HG03469 (cell line): ENCODE results near the gene COL17A1.

ENCODE experiments used
- ATAC-seq: cut with Tn5 transposase; IDR thresholded peaks from one replicate; pipeline ENCODE4 v1.9.1; 2021; ENCODE audit warnings: mild to moderate bottlenecking, moderate library complexity, moderate number of reproducible peaks; ENCODE audit not compliant: unreplicated experiment

The COL17A1 gene

GRCh38 chr10:104098358-104098925 is 12.8 kb upstream of the COL17A1 start:
- ATAC-seq, result no peak

- ATAC-seq, result no peak
Measured at GRCh38 chr10:104096692-104097091, 11.0 kb upstream of the COL17A1 start.

GRCh38 chr10:104092749-104093148 is 7.1 kb upstream of the COL17A1 start:
- ATAC-seq, result no peak

GRCh38 chr10:104090611-104091010 is 4.9 kb upstream of the COL17A1 start:
- no peak for ATAC-seq

GRCh38 chr10:104089621-104090020 is 3.9 kb upstream of the COL17A1 start:
- no peak for ATAC-seq

- ATAC-seq, result no peak
Measured at GRCh38 chr10:104088239-104088638, 2.6 kb upstream of the COL17A1 start.

GRCh38 chr10:104084482-104085142 is 1.1 kb downstream of the COL17A1 start:
- no peak for ATAC-seq

- no peak for ATAC-seq
Measured at GRCh38 chr10:104081998-104082397, 3.7 kb downstream of the COL17A1 start.

GRCh38 chr10:104080762-104081161 is 4.9 kb downstream of the COL17A1 start:
- ATAC-seq, result no peak

GRCh38 chr10:104077663-104078151 is 8.0 kb downstream of the COL17A1 start:
- ATAC-seq, result no peak

GRCh38 chr10:104077247-104077646 is 8.4 kb downstream of the COL17A1 start:
- no peak for ATAC-seq

- no peak for ATAC-seq
Measured at GRCh38 chr10:104076743-104077160, 8.9 kb downstream of the COL17A1 start.

GRCh38 chr10:104074505-104074904 is 11.2 kb downstream of the COL17A1 start:
- no peak for ATAC-seq

GRCh38 chr10:104072786-104073185 is 12.9 kb downstream of the COL17A1 start:
- ATAC-seq, result no peak

- ATAC-seq, result no peak
Measured at GRCh38 chr10:104069613-104070012, 16.1 kb downstream of the COL17A1 start.

GRCh38 chr10:104067525-104067924 is 18.2 kb downstream of the COL17A1 start:
- no peak for ATAC-seq

GRCh38 chr10:104066945-104067344 is 18.7 kb downstream of the COL17A1 start:
- ATAC-seq, result no peak

- no peak for ATAC-seq
Measured at GRCh38 chr10:104065748-104066147, 19.9 kb downstream of the COL17A1 start.

- no peak for ATAC-seq
Measured at GRCh38 chr10:104061196-104061595, 24.5 kb downstream of the COL17A1 start.

- ATAC-seq, result no peak
Measured at GRCh38 chr10:104059364-104059763, 26.3 kb downstream of the COL17A1 start.

GRCh38 chr10:104057717-104058116 is 28.0 kb downstream of the COL17A1 start:
- ATAC-seq, result no peak

- ATAC-seq, result no peak
Measured at GRCh38 chr10:104056619-104057273, 28.9 kb downstream of the COL17A1 start.
